GM12873 (cell line): ENCODE results near the gene OR52H1.

Experiments
- CTCF ChIP-seq: IDR thresholded peaks from 2 replicates; pipeline ENCODE4 v1.5.1; 2012; ENCODE audit warnings: low read depth, mild to moderate bottlenecking, moderate library complexity, low read length, control low read depth; ENCODE audit not compliant: insufficient read depth; ENCODE audit errors: missing control alignments

Gene OR52H1

GRCh38 chr11:5577101-5577500 is 28.8 kb upstream of the OR52H1 start:
- no peak for TF ChIP-seq CTCF

- no peak for TF ChIP-seq CTCF
Observed at GRCh38 chr11:5575152-5575551, 26.8 kb upstream of the OR52H1 start.

- no peak for TF ChIP-seq CTCF
Observed at GRCh38 chr11:5574654-5575053, 26.3 kb upstream of the OR52H1 start.

GRCh38 chr11:5564259-5565019 is 16.1 kb upstream of the OR52H1 start:
- no peak for TF ChIP-seq CTCF

- no peak for TF ChIP-seq CTCF
Observed at GRCh38 chr11:5557751-5558150, 9.4 kb upstream of the OR52H1 start.

GRCh38 chr11:5556596-5557188 is 8.4 kb upstream of the OR52H1 start:
- TF ChIP-seq CTCF: no peak

GRCh38 chr11:5553343-5553742 is 5.0 kb upstream of the OR52H1 start:
- no peak for TF ChIP-seq CTCF
